PC-3 (cell line): ENCODE data around the gene NPAS2. TPM values are rescaled to one million over a fixed set of nuclear protein-coding genes. Genes with fewer than 3 reads are reported as not detected.

Experiments
- ATAC-seq: fragments of 200-7000 bp; cut with Tn5 transposase; 2 replicates; pipeline ENCODE4 v1.9.1; 2020; ENCODE audit warnings: mild to moderate bottlenecking, moderate library complexity
- BruUV-seq: library from RNA; stranded (reverse); fragments of 400-500 nt; replicated peaks from 2 replicates; lab custom pipeline; 2021; lab: Mats Ljungman, UMichigan
- CTCF ChIA-PET: fragments of 300-600 bp; sonication (Branson Sonifier 250); formaldehyde crosslinking; loops from one replicate; lab custom pipeline; 2022; ENCODE audit warnings: antibody characterized with exemption; lab: Charles Lee
- POLR2A ChIA-PET: fragments of 300-600 bp; sonication (Branson Sonifier 250); formaldehyde crosslinking; loops from one replicate; lab custom pipeline; 2022; ENCODE audit warnings: antibody characterized with exemption; ENCODE audit not compliant: unreplicated experiment; lab: Charles Lee
- DNase-seq: peaks from one replicate; pipeline ENCODE4 v3.0.0-alpha.2; 2015
- H2AFZ ChIP-seq: fragments of 300-600 bp; sonication (generic); 2 replicates; pipeline ENCODE4 v1.6.0; 2016; ENCODE audit warnings: antibody characterized with exemption, low read length
- H3F3A ChIP-seq: fragments of 300-600 bp; sonication (generic); one replicate; pipeline ENCODE4 v1.6.0; 2017; ENCODE audit warnings: antibody characterized with exemption, low read length, control low read depth, mild to moderate bottlenecking; ENCODE audit not compliant: unreplicated experiment
- H3K27ac ChIP-seq: fragments of 300-600 bp; sonication (generic); 2 replicates; pipeline ENCODE4 v1.5.1; 2016; ENCODE audit warnings: mild to moderate bottlenecking, low read length
- H3K27me3 ChIP-seq: fragments of 300-600 bp; sonication (generic); 2 replicates; pipeline ENCODE4 v1.6.1; 2016; ENCODE audit warnings: low read length, mixed read lengths
- H3K36me3 ChIP-seq: fragments of 300-600 bp; sonication (generic); 2 replicates; pipeline ENCODE4 v1.6.1; 2016; ENCODE audit warnings: low read depth, mixed run types, low read length, mixed read lengths
- H3K4me1 ChIP-seq: fragments of 300-600 bp; sonication (generic); 2 replicates; pipeline ENCODE4 v1.5.1; 2016; ENCODE audit warnings: low read length; ENCODE audit not compliant: insufficient read depth
- H3K4me2 ChIP-seq: fragments of 300-600 bp; sonication (generic); 2 replicates; pipeline ENCODE4 v1.6.0; 2016; ENCODE audit warnings: low read length
- H3K4me3 ChIP-seq: fragments of 300-600 bp; sonication (generic); 2 replicates; pipeline ENCODE4 v1.5.1; 2016; ENCODE audit warnings: mild to moderate bottlenecking, low read length, mixed read lengths
- H3K79me2 ChIP-seq: fragments of 300-600 bp; sonication (generic); 2 replicates; pipeline ENCODE4 v1.6.1; 2017; ENCODE audit warnings: low read length, mixed read lengths
- H3K9ac ChIP-seq: fragments of 300-600 bp; sonication (generic); 2 replicates; pipeline ENCODE4 v1.6.0; 2016; ENCODE audit warnings: mild to moderate bottlenecking, low read length
- H3K9me2 ChIP-seq: fragments of 300-600 bp; sonication (generic); replicated peaks from 2 replicates; pipeline ENCODE4 v1.6.1; 2016; ENCODE audit warnings: mixed run types, low read length, mixed read lengths
- H3K9me3 ChIP-seq: fragments of 300-600 bp; sonication (generic); 2 replicates; pipeline ENCODE4 v1.6.1; 2016; ENCODE audit warnings: low read length, mixed read lengths
- H4K20me1 ChIP-seq: fragments of 300-600 bp; sonication (generic); 2 replicates; pipeline ENCODE4 v1.6.1; 2016; ENCODE audit warnings: low read length, mixed read lengths
- EZH2 ChIP-seq: fragments of 300-600 bp; sonication (generic); IDR thresholded peaks from one replicate; pipeline ENCODE4 v1.6.1; 2017; ENCODE audit warnings: antibody characterized with exemption, mild to moderate bottlenecking, low read length; ENCODE audit not compliant: unreplicated experiment
- EZH2phosphoT487 ChIP-seq: fragments of 300-600 bp; sonication (generic); IDR thresholded peaks from 2 replicates; pipeline ENCODE4 v1.6.1; 2018; ENCODE audit warnings: mild to moderate bottlenecking, antibody characterized with exemption, low read length, borderline replicate concordance
- intact Hi-C: fragments of 100-400 bp; cut with micrococcal nuclease; formaldehyde crosslinking; loops from 2 replicates; pipeline ENCODE4 v1.9.0; 2023
- total RNA-seq: library from RNA; depleted of rRNA; stranded (reverse); fragments of >200 nt; gene quantifications from 2 replicates; pipeline ENCODE4 v1.2.3, GENCODE V29; 2014
- TF ChIP-seq, protein P1 (sequence below): fragments of 300-600 bp; sonication (generic); conservative IDR thresholded peaks from 2 replicates; pipeline ENCODE4 v1.5.1; 2017; ENCODE audit warnings: antibody characterized with exemption, low read depth, mild to moderate bottlenecking, low read length

Gene NPAS2
- total RNA-seq, 1 experiment from 2014 or later, result 55.4 TPM

- ChIA-PET POLR2A (no interaction called here), CTCF (no interaction called here)
- ATAC-seq, result no peak
- BruUV-seq, result no TSS peak
- peaks cover 10% of the 10 kb centered on the region for H3K4me1 ChIP-seq
- H3K9me3 ChIP-seq, result no peaks in the 10 kb centered on the region
- no peaks in the 10 kb centered on the region for H3K9me2 ChIP-seq
- H3K4me3 ChIP-seq, result no peak overlapping the region
- intact Hi-C loops, result no loop called here
- no peak overlapping the region for H3K4me2 ChIP-seq
- peaks cover 32% of the 10 kb centered on the region for H3K36me3 ChIP-seq
- no peaks in the 10 kb centered on the region for H3F3A ChIP-seq
- H2AFZ ChIP-seq, result no peak overlapping the region
- H3K27me3 ChIP-seq, result no peaks in the 10 kb centered on the region
- no peak overlapping the region for H3K27ac ChIP-seq
- H3K9ac ChIP-seq, result no peak overlapping the region
- DNase-seq, result no peak
- TF ChIP-seq EZH2phosphoT487 (no peak), EZH2 (no peak)
- TF ChIP-seq, protein P1, sequence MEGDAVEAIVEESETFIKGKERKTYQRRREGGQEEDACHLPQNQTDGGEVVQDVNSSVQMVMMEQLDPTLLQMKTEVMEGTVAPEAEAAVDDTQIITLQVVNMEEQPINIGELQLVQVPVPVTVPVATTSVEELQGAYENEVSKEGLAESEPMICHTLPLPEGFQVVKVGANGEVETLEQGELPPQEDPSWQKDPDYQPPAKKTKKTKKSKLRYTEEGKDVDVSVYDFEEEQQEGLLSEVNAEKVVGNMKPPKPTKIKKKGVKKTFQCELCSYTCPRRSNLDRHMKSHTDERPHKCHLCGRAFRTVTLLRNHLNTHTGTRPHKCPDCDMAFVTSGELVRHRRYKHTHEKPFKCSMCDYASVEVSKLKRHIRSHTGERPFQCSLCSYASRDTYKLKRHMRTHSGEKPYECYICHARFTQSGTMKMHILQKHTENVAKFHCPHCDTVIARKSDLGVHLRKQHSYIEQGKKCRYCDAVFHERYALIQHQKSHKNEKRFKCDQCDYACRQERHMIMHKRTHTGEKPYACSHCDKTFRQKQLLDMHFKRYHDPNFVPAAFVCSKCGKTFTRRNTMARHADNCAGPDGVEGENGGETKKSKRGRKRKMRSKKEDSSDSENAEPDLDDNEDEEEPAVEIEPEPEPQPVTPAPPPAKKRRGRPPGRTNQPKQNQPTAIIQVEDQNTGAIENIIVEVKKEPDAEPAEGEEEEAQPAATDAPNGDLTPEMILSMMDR, result no peak
- H4K20me1 ChIP-seq, result peaks cover 4% of the 10 kb centered on the region; the same call in 1 of the 2 replicates
- peaks cover 89% of the 10 kb centered on the region for H3K79me2 ChIP-seq
These were observed 55.7 kb downstream of the NPAS2 start for GRCh38 chr2:100875516-100876230.

GRCh38 chr2:100876231-100876860, 56.4 kb downstream of the NPAS2 start:
- intact Hi-C loops, result no loop called here
- Histone ChIP-seq H3K4me3 (no peak overlapping the region), H3K4me2 (no peak overlapping the region), H3K36me3 (peaks cover 32% of the 10 kb centered on the region), H3K27me3 (no peaks in the 10 kb centered on the region), H4K20me1 (peaks cover 4% of the 10 kb centered on the region; the same call in 1 of the 2 replicates), H3K9ac (no peak overlapping the region), H3F3A (no peaks in the 10 kb centered on the region), H2AFZ (no peak overlapping the region), H3K27ac (no peak overlapping the region), H3K9me2 (no peaks in the 10 kb centered on the region), H3K4me1 (peaks cover 7% of the 10 kb centered on the region; the same call in 1 of the 2 replicates), H3K79me2 (peaks cover 88% of the 10 kb centered on the region), H3K9me3 (no peaks in the 10 kb centered on the region)
- no peak for ATAC-seq
- POLR2A ChIA-PET, result no interaction called here
- TF ChIP-seq EZH2 (no peak), EZH2phosphoT487 (no peak)
- TF ChIP-seq, protein P1, result no peak
- no TSS peak for BruUV-seq
- DNase-seq, result no peak
- CTCF ChIA-PET, result no interaction called here

DNA sequence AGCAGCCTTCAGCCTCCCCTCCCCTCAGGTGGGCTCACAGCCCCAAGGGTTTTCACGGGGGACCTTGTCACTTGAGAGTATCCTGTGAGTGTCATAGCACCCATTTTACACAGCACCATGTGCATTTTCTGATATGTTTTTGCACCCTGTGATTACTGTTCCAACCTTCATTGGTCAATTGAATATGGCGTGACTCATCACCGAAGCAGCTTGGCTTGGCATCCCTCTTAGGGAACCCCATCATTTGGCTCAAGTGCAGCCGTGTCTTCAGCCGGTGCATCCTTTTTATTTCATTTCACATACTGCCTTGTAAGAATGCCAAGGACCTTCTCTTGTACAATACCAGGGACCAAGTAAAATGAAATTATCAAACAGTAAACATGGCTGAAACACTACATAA, 57.6 kb downstream of the NPAS2 start:
- peaks cover 28% of the 10 kb centered on the region for H3K36me3 ChIP-seq
- ATAC-seq (no peak), DNase-seq (no peak)
- POLR2A ChIA-PET, result no interaction called here
- no peak overlapping the region for H2AFZ ChIP-seq
- H3K27me3 ChIP-seq, result no peaks in the 10 kb centered on the region
- no peaks in the 10 kb centered on the region for H3K9me2 ChIP-seq
- TF ChIP-seq EZH2 (no peak), EZH2phosphoT487 (no peak)
- TF ChIP-seq, protein P1, result no peak
- H3K79me2 ChIP-seq, result peaks cover 83% of the 10 kb centered on the region
- no peaks in the 10 kb centered on the region for H3F3A ChIP-seq
- H3K27ac ChIP-seq, result no peak overlapping the region
- intact Hi-C loops, result no loop called here
- H3K4me2 ChIP-seq, result no peak overlapping the region
- H3K9me3 ChIP-seq, result no peaks in the 10 kb centered on the region
- no peak overlapping the region for H3K9ac ChIP-seq
- no TSS peak for BruUV-seq
- peaks cover 4% of the 10 kb centered on the region; the same call in 1 of the 2 replicates for H4K20me1 ChIP-seq
- CTCF ChIA-PET, result no interaction called here
- H3K4me3 ChIP-seq, result no peak overlapping the region
- peaks cover 9% of the 10 kb centered on the region for H3K4me1 ChIP-seq
